Retina (tissue), 1 donor: ENCODE data around the gene DCAF7.

Experiments used
- DNase-seq: peaks from one replicate; pipeline ENCODE4 v3.0.0-alpha.2; 2016

The DCAF7 gene

DNA sequence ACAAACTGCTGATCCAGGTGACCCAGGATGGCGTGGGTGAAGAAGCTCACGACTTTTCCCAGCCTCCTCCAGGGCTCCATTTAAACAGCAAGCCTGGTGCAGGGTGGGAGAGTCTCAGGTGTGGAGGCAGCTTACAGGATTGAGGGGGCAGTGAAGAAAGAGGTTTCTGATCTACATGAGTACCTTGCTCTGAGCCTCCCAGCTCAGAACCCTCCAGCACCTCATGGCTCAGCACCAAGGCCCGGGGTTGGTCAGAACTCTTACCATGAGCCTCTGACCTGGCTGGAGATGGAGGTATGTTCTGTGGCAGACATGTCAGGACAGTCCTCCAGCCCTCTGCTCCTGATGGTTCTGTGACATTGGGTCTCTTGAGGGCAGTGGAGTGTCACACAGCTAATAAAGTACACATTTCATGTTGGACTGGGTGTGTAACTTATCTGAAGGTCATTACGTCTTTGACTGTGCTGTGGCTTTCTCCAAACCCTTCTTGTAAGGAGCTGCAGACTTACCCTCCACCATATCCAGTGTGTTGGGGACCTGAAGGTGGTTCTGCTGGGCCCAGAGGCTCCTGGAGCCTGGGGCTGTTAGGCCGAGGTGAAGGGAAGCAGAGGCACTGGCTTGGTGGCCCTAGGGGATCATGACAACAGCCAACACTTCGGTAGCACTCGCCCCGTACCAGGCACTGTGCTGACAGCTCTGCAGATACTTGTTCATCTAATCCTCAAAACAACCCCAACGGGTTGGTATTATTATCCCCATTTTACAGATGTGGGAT is 3.8 kb upstream of the DCAF7 start:
- no peak for DNase-seq

- no peak for DNase-seq
Measured at GRCh38 chr17:63547083-63547523, 3.2 kb upstream of the DCAF7 start.

GRCh38 chr17:63549289-63549945 is 860 bp upstream of the DCAF7 start:
- DNase-seq: no peak

GRCh38 chr17:63550817-63551639 is 751 bp downstream of the DCAF7 start:
- DNase-seq: no peak

GRCh38 chr17:63552211-63552610 is 1.9 kb downstream of the DCAF7 start:
- DNase-seq: no peak

GRCh38 chr17:63555500-63556156 is 5.4 kb downstream of the DCAF7 start:
- DNase-seq: no peak

DNA sequence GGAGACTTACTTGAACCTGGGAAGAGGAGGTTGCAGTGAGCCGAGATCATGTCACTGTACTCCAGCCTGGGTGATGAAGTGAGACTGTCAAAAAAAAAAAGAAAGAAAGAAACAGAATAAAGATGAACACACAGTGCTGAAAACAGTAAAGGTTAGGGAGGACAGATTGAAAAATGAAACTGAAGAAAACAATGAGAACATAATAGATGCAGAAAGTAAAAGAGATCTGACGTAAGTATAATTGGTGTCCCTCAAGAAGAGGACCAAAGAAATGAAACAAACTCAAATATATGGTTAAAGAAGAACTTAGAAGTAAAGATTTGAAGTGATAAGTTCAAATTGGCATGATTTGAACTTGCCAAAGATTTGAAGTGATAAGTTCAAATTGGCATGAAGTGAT is 7.1 kb downstream of the DCAF7 start:
- no peak for DNase-seq

DNA sequence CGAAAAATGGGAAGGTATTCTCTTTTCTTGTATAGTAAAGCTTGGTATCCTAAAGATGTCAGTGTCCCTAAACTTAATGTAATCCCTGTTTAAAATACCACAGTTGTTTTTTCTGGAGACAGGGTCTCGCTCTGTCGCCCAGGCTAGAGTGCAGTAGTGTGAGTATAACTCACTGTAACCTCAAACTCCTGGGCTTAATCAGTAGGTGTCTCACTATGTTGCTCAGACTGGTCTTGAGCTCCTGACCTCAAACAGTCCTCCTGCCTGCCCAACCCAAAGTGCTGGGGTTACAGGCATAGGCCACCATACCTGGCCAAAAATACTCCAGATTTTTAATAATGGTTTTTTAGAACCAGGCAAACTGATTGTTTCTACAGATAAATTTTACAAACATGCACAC is 8.2 kb downstream of the DCAF7 start:
- DNase-seq: no peak

- no peak for DNase-seq
Measured at GRCh38 chr17:63561819-63562218, 11.5 kb downstream of the DCAF7 start.

DNA sequence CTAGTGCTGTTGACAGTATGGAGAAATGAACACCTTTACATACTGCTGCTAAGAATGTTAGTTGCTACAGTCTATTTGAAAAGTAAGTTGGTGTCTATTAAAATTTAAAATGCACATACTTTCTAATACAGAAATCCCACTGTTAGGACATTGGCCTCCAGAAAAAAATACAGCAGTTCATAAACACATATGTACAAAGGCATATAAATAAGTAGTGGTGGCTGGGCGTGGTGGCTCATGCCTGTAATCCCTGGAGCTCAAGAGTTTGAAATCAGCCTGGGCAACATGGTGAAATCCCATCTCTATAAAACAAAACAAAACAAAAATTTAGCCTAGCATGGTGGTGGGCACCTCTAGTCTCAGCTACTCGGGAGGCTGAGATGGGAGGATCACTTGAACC is 13.1 kb downstream of the DCAF7 start:
- DNase-seq: no peak

GRCh38 chr17:63564562-63564961 is 14.3 kb downstream of the DCAF7 start:
- DNase-seq: no peak

DNA sequence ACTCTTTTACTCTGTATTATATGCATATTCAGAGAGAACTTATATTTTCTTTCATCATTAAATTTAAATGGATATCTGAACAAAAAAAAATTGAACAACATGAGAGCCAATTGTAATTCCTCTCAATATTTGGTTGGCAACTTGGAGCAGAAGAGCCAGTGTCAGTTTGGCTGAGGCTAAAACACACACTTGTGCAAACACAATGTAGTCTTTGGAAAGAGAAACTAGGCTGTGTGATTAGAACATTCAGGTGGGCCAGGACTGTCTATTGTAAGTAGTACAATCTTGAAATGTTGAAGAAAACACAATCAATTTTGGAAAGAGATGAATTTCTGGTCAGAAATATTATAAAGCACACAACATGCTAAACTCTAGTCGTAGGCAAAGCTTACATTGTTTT is 17.0 kb downstream of the DCAF7 start:
- DNase-seq: no peak

- no peak for DNase-seq
Measured at GRCh38 chr17:63568563-63568962, 18.3 kb downstream of the DCAF7 start.

DNA sequence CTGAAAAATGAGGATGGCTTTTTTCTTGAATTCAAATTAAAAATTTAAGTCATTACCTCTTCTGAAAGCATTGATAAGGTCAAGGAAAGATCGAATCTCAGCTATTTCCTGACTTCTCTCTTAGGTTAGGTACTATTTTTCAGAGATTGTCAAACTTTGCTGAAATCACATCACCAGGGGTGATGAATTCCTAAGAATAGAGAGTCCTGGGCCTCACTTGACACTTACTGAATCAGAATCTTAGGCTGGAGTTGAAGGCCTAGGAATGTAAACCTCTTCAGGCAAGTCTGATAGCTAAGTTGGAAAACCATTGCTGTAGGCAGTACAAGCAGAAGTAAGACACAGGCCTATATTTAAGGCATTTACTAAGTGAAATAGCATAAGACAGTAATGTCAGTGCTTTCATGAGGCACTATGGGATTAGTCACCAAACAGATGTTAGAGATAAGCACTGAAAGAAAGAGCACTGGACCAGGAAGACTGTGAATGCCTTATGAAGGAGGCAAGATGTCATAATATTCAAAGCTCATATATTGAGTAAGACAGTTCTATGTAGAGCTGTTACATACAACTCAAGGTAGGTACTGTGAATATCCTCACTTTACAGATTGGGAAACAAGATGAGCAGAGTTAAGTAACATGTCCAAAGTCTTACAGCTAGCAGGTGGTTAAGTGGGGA is 21.5 kb downstream of the DCAF7 start:
- DNase-seq: no peak

DNA sequence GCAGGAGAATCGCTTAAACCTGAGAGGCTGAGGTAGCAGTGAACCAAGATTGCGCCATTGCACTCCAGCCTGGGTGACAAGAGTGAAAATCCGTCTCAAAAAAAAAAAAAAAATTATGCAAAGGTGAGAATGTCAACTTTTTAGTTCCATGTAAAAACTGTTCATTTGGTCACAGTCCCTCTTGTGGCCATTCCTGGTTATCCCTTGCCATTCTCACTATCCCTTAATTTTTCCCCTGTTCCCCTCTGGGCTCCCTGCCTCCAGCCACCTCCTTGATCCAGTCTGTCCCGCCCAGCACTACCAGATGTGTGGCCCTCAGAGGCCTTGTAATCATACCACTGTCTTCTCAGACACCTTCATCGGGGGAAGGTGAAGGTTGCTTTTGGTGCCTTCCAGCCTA is 23.4 kb downstream of the DCAF7 start:
- DNase-seq: no peak

DNA sequence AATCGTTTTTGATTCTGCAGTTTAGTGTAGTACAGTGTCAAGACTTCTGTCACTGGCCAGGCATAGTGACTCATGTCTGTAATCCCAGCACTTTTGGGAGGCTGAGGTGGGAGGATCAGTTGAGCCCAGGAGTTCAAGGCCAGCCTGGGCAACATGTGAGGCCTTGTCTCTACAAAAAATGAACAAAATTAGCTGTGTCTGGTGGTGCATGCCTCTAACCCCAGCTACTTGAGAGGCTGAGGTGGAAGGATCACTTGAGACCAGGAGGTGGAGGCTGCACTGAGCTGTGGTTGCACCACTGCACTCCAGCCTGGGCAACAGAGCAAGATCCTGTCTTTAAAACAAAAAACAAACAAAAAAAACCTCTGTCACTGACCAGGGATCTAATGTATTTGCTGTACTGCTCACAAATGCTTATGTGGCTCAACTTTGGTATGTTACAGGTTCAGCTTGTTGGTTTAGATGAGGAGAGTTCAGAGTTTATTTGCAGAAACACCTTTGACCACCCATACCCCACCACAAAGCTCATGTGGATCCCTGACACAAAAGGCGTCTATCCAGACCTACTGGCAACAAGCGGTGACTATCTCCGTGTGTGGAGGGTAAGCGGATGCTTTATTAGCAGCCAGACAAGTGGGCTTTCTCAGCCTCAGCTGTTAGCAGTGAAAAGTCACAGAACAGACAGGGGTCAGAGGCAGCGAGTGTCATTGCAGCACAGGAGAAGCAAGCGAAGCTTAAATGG is 27.9 kb downstream of the DCAF7 start:
- DNase-seq: no peak

DNA sequence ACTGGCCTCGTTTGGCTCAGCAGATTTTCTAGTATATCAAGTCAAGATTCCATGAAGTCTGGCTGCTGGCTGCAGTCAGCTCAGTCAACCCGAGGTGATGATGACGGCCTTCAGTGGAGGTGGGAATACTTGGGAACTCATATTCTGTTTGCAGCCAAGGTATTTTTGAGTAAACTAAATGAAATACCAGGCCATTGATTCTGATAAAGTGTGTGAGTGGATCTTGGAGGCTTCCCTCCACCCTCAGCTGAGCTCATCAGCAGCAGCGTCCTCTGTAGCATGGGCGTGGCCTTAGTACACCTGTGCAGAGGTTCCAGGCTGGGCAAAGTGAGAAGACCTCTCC is 28.5 kb downstream of the DCAF7 start:
- DNase-seq: no peak

DNA sequence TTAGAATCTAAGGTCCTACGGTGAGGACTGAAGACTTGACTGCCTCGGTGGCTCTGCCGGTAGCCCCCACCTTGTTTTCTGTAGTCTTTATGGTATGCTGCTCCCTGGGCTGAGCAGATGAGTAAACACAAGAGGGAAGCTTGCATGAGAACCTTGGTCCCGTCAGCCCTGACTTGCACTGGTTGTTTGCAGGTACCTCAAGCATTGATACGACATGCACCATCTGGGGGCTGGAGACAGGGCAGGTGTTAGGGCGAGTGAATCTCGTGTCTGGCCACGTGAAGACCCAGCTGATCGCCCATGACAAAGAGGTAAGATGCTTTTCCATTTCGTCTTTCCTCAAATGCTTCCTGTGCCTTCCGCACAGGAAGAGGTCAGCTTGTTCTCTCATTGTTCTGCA is 29.4 kb downstream of the DCAF7 start:
- DNase-seq: no peak

GRCh38 chr17:63587770-63588169 is 37.5 kb downstream of the DCAF7 start:
- DNase-seq: no peak

DNA sequence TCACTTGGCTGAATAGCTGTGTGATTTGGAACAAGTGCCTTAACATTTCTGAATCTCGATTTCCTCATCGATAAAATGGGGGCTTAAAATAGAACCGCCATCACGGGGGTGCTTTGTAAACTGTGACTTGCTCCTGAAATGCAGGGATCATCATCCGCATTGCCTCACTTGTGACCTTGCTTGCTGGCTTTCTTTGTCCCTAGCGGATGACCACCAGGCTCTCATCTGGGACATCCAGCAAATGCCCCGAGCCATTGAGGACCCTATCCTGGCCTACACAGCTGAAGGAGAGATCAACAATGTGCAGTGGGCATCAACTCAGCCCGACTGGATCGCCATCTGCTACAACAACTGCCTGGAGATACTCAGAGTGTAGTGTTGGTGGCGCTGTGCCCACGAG is 38.5 kb downstream of the DCAF7 start:
- no peak for DNase-seq

GRCh38 chr17:63589646-63590045 is 39.4 kb downstream of the DCAF7 start:
- no peak for DNase-seq

DNA sequence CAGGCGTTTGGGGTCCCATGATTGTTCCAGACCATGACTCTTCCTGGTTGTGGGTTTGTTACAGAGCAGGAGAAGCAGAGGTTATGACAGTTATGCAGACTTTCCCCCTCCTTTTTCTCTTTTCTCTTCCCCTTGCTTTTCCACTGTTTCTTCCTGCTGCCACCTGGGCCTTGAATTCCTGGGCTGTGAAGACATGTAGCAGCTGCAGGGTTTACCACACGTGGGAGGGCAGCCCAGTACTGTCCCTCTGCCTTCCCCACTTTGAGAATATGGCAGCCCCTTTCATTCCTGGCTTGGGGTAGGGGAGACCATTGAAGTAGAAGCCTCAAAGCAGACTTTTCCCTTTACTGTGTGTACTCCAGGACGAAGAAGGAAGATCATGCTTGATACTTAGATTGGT is 42.5 kb downstream of the DCAF7 start:
- DNase-seq: no peak
